PC-9 (cell line): ENCODE results near the gene NMNAT3. TPM values are rescaled to one million over a fixed set of nuclear protein-coding genes. Genes with fewer than 3 reads are reported as not detected.

Experiments
- BruUV-seq: library from RNA; stranded (reverse); fragments of 400-500 nt; replicated peaks from 2 replicates; lab custom pipeline; 2021; lab: Mats Ljungman, UMichigan
- CTCF ChIA-PET: fragments of 300-600 bp; sonication (Branson Sonifier 250); formaldehyde crosslinking; loops from one replicate; lab custom pipeline; 2022; ENCODE audit warnings: antibody characterized with exemption; lab: Charles Lee
- POLR2A ChIA-PET: fragments of 300-600 bp; sonication (Branson Sonifier 250); formaldehyde crosslinking; loops from one replicate; lab custom pipeline; 2022; ENCODE audit warnings: antibody characterized with exemption; ENCODE audit not compliant: unreplicated experiment; lab: Charles Lee
- DNase-seq, 2 experiments: peaks; one replicate each; pipeline versions ENCODE4 v3.0.0 to v3.0.0-alpha.2; 2015 to 2022; ENCODE audit warnings: mixed read lengths in 1 of 2
- H2AFZ ChIP-seq: fragments of 200-600 bp; sonication (generic); 2 replicates; pipeline ENCODE4 v1.8.1; 2017; ENCODE audit warnings: antibody characterized with exemption
- H3F3A ChIP-seq: fragments of 200-600 bp; sonication (generic); 2 replicates; pipeline ENCODE4 v1.8.1; 2017; ENCODE audit warnings: antibody characterized with exemption, mild to moderate bottlenecking, low read depth; ENCODE audit not compliant: insufficient read depth
- H3K27ac ChIP-seq: fragments of 200-600 bp; sonication (generic); 2 replicates; pipeline ENCODE4 v1.6.1; 2016; ENCODE audit warnings: mixed run types
- H3K27me3 ChIP-seq: fragments of 200-600 bp; sonication (generic); 2 replicates; pipeline ENCODE4 v1.6.1; 2016; ENCODE audit warnings: low read depth, mixed run types; ENCODE audit not compliant: insufficient read depth
- H3K36me3 ChIP-seq: fragments of 200-600 bp; sonication (generic); 2 replicates; pipeline ENCODE4 v1.6.1; 2016; ENCODE audit warnings: low read depth, mixed run types
- H3K4me1 ChIP-seq: fragments of 200-600 bp; sonication (generic); replicated peaks from 2 replicates; pipeline ENCODE4 v1.6.1; 2016; ENCODE audit warnings: mixed run types; ENCODE audit not compliant: insufficient read depth
- H3K4me2 ChIP-seq: fragments of 200-600 bp; sonication (generic); 2 replicates; pipeline ENCODE4 v1.6.1; 2017; ENCODE audit warnings: mixed run types
- H3K4me3 ChIP-seq: fragments of 200-600 bp; sonication (generic); 2 replicates; pipeline ENCODE4 v1.6.1; 2016; ENCODE audit warnings: mixed run types
- H3K79me2 ChIP-seq: fragments of 200-600 bp; sonication (generic); 2 replicates; pipeline ENCODE4 v1.6.1; 2017; ENCODE audit warnings: low read depth, mixed run types
- H3K9me2 ChIP-seq: fragments of 200-600 bp; sonication (generic); 2 replicates; pipeline ENCODE4 v1.8.1; 2017; ENCODE audit warnings: mild to moderate bottlenecking; ENCODE audit not compliant: insufficient read depth
- H3K9me3 ChIP-seq: fragments of 200-600 bp; sonication (generic); 2 replicates; pipeline ENCODE4 v1.8.1; 2016; ENCODE audit warnings: low read depth; ENCODE audit not compliant: insufficient read depth
- H4K20me1 ChIP-seq: fragments of 200-600 bp; sonication (generic); 2 replicates; pipeline ENCODE4 v1.8.1; 2017; ENCODE audit not compliant: insufficient read depth
- CTCF ChIP-seq: fragments of 200-600 bp; sonication (generic); conservative IDR thresholded peaks from 2 replicates; pipeline ENCODE4 v1.6.1; 2017; ENCODE audit warnings: mixed run types, antibody characterized with exemption, mild to moderate bottlenecking, moderate library complexity
- EZH2 ChIP-seq: fragments of 200-600 bp; sonication (generic); IDR thresholded peaks from 2 replicates; pipeline ENCODE4 v1.8.0; 2017; ENCODE audit warnings: antibody characterized with exemption, low read depth
- intact Hi-C: fragments of 100-400 bp; cut with micrococcal nuclease; formaldehyde crosslinking; loops from one replicate; pipeline ENCODE4 v1.10.0; 2022; ENCODE audit not compliant: unreplicated experiment
- total RNA-seq: library from RNA; stranded (reverse); gene quantifications from 2 replicates; pipeline ENCODE4 v1.2.3, GENCODE V29; 2021

NMNAT3 gene
- total RNA-seq, 1 experiment from 2014 or later, result 1.6 TPM

- Histone ChIP-seq H3K4me2 (no peak overlapping the region), H3K4me3 (no peak overlapping the region), H3K27ac (no peak overlapping the region), H4K20me1 (no peaks in the 10 kb centered on the region), H3K9me3 (no peaks in the 10 kb centered on the region), H3K36me3 (no peaks in the 10 kb centered on the region), H2AFZ (no peak overlapping the region), H3K27me3 (peaks cover 12% of the 10 kb centered on the region), H3F3A (no peaks in the 10 kb centered on the region), H3K79me2 (no peaks in the 10 kb centered on the region), H3K9me2 (no peaks in the 10 kb centered on the region), H3K4me1 (no peaks in the 10 kb centered on the region)
- POLR2A ChIA-PET, result no interaction called here
- CTCF ChIA-PET, result no interaction called here
- TF ChIP-seq CTCF (no peak), EZH2 (no peak)
- DNase-seq, result no peak
- intact Hi-C loops, result no loop called here
- no TSS peak for BruUV-seq
Observed at GRCh38 chr3:139687431-139687830, 9.7 kb upstream of the NMNAT3 start.

GRCh38 chr3:139686624-139687023, 8.9 kb upstream of the NMNAT3 start:
- no peak for DNase-seq
- Histone ChIP-seq H2AFZ (no peak overlapping the region), H3K9me2 (no peaks in the 10 kb centered on the region), H3K27ac (no peak overlapping the region), H3K4me3 (no peak overlapping the region), H3K9me3 (no peaks in the 10 kb centered on the region), H3K36me3 (no peaks in the 10 kb centered on the region), H3K27me3 (peaks cover 12% of the 10 kb centered on the region), H3K4me1 (no peaks in the 10 kb centered on the region), H4K20me1 (no peaks in the 10 kb centered on the region), H3F3A (no peaks in the 10 kb centered on the region), H3K4me2 (no peak overlapping the region), H3K79me2 (no peaks in the 10 kb centered on the region)
- no TSS peak for BruUV-seq
- ChIA-PET CTCF (no interaction called here), POLR2A (no interaction called here)
- intact Hi-C loops, result no loop called here
- no peak for TF ChIP-seq CTCF
- no peak for TF ChIP-seq EZH2

GRCh38 chr3:139686206-139686605, 8.4 kb upstream of the NMNAT3 start:
- Histone ChIP-seq H3K4me1 (no peaks in the 10 kb centered on the region), H3K9me3 (no peaks in the 10 kb centered on the region), H3K4me2 (no peak overlapping the region), H2AFZ (no peak overlapping the region), H3K4me3 (no peak overlapping the region), H3K36me3 (no peaks in the 10 kb centered on the region), H4K20me1 (no peaks in the 10 kb centered on the region), H3K27me3 (peaks cover 12% of the 10 kb centered on the region), H3K79me2 (no peaks in the 10 kb centered on the region), H3F3A (no peaks in the 10 kb centered on the region), H3K9me2 (no peaks in the 10 kb centered on the region), H3K27ac (no peak overlapping the region)
- no TSS peak for BruUV-seq
- DNase-seq, result no peak
- POLR2A ChIA-PET, result no interaction called here
- intact Hi-C loops, result no loop called here
- TF ChIP-seq CTCF, result no peak
- no peak for TF ChIP-seq EZH2
- CTCF ChIA-PET, result interaction anchor here (0.6 kb wide), 1 partner anchor 1827 kb away, joined by 3 read pairs; no protein-coding TSS in a partner anchor
